GM19328 (cell line): ENCODE measurements around the gene CD6.
A peak's percentile ranks its signal among the peaks of the same experiment; 100 is the strongest.
"Not testable (repeated sequence)": the region's sequence is repeated elsewhere in the genome, so short reads cannot be mapped to it uniquely, and the experiment has no call there.

Experiments used
- ATAC-seq: cut with Tn5 transposase; IDR thresholded peaks from one replicate; pipeline ENCODE4 v1.9.1; 2021; ENCODE audit warnings: mild to moderate bottlenecking, moderate library complexity; ENCODE audit not compliant: unreplicated experiment

CD6 gene

GRCh38 chr11:61049859-61050258, 78.4 kb downstream of the CD6 start:
- no peak for ATAC-seq

GRCh38 chr11:61052182-61052972, 80.9 kb downstream of the CD6 start:
- no peak for ATAC-seq

- ATAC-seq: no peak
Observed at GRCh38 chr11:61053191-61053590, 81.7 kb downstream of the CD6 start.

GRCh38 chr11:61054513-61054912, 83.0 kb downstream of the CD6 start:
- ATAC-seq: no peak

- ATAC-seq: no peak
Observed at GRCh38 chr11:61054927-61055562, 83.6 kb downstream of the CD6 start.

- no peak for ATAC-seq
Observed at GRCh38 chr11:61055776-61056175, 84.3 kb downstream of the CD6 start.

- ATAC-seq: no peak
Observed at GRCh38 chr11:61056571-61056970, 85.1 kb downstream of the CD6 start.

- ATAC-seq: no peak
Observed at GRCh38 chr11:61056981-61057380, 85.5 kb downstream of the CD6 start.

GRCh38 chr11:61057615-61058014, 86.1 kb downstream of the CD6 start:
- no peak for ATAC-seq

- no peak for ATAC-seq
Observed at GRCh38 chr11:61058583-61059259, 87.2 kb downstream of the CD6 start.

- no peak for ATAC-seq
Observed at GRCh38 chr11:61059260-61059752, 87.8 kb downstream of the CD6 start.

GRCh38 chr11:61061081-61061826, 89.8 kb downstream of the CD6 start:
- ATAC-seq: peak; percentile 79

GRCh38 chr11:61062181-61062930, 90.9 kb downstream of the CD6 start:
- no peak for ATAC-seq

GRCh38 chr11:61065236-61065635, 93.8 kb downstream of the CD6 start:
- ATAC-seq: not testable (repeated sequence)

- no peak for ATAC-seq
Observed at GRCh38 chr11:61065955-61066638, 94.6 kb downstream of the CD6 start.

- ATAC-seq: no peak
Observed at GRCh38 chr11:61066645-61067044, 95.2 kb downstream of the CD6 start.

GRCh38 chr11:61067782-61068446, 96.4 kb downstream of the CD6 start:
- ATAC-seq: no peak

GRCh38 chr11:61068581-61068980, 97.1 kb downstream of the CD6 start:
- no peak for ATAC-seq

- no peak for ATAC-seq
Observed at GRCh38 chr11:61069427-61069826, 97.9 kb downstream of the CD6 start.
